WI38 (cell line): Measurements from ENCODE around the gene WARS2.

ENCODE experiments used
- H3K4me3 ChIP-seq: 2 replicates; pipeline ENCODE4 v1.5.1; 2011; ENCODE audit warnings: low read depth, mild to moderate bottlenecking, control low read depth, low read length
- TF ChIP-seq, protein P1 (sequence below): IDR thresholded peaks from 2 replicates; pipeline ENCODE4 v1.5.1; 2012; ENCODE audit warnings: low read depth, mild to moderate bottlenecking, control low read depth, low read length

The WARS2 gene

DNA sequence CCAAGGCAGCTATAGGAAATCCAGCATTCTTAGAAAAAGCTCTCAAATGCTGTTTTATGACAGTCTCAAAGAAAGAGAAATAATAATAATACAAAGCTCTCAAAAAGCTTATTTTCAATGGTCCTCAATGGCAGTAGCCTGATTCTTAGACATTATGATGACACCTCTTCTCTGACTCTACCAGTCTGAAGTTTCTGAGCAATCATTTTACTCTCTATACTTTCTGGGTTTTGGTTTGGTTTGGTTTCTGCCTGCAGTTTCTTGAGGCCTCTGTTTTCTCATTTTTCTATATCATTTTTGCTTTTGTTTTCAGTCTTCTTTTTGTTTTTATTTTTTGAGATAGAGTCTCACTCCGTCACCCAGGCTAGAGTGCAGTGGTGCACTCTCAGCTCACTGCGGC lies 102.1 kb downstream of the WARS2 start:
- TF ChIP-seq, protein P1, sequence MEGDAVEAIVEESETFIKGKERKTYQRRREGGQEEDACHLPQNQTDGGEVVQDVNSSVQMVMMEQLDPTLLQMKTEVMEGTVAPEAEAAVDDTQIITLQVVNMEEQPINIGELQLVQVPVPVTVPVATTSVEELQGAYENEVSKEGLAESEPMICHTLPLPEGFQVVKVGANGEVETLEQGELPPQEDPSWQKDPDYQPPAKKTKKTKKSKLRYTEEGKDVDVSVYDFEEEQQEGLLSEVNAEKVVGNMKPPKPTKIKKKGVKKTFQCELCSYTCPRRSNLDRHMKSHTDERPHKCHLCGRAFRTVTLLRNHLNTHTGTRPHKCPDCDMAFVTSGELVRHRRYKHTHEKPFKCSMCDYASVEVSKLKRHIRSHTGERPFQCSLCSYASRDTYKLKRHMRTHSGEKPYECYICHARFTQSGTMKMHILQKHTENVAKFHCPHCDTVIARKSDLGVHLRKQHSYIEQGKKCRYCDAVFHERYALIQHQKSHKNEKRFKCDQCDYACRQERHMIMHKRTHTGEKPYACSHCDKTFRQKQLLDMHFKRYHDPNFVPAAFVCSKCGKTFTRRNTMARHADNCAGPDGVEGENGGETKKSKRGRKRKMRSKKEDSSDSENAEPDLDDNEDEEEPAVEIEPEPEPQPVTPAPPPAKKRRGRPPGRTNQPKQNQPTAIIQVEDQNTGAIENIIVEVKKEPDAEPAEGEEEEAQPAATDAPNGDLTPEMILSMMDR = no peak

DNA sequence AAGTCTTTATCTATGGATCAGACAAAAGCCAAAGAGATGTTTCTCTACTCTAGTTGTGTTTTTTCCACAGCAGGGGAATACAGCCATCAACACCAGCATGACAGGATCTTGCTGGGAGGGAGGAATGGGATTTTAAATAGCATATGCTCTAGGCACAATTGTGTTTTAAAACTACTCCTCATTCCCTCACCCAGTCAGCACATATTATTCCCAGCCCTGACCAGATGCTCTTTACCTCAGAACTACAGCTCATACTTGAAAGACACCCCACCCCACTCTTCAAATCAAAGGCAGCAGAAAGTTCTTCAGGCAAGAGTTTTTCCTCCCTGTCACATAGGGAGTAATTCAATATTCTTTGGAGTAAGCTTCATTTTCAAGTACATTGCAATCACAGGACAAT lies 106.1 kb downstream of the WARS2 start:
- H3K4me3 ChIP-seq = no peak overlapping the region
- TF ChIP-seq, protein P1 = no peak

More for the DNA sequence above, 102.1 kb downstream of the WARS2 start:
- no peak overlapping the region for H3K4me3 ChIP-seq

DNA sequence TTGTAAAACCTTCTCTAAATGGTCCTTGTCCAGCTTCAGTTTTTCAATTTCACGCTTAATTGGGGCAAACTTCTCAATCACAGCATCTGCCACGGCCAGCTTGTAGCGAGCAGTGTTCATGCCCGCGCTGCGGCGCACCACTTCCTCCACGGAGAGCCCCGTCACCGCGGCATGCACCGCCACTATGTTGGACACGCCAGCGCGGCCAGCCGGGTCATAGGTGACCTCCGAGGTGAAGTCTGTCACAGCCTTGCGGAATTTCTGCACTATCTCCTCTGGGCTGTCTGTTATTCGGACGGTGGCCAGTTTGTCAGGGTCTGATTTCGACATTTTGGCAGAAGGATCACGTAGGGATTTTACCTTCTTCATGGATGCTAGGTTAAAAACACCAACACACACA lies 107.5 kb downstream of the WARS2 start:
- TF ChIP-seq, protein P1 = no peak
- H3K4me3 ChIP-seq = no peak overlapping the region

DNA sequence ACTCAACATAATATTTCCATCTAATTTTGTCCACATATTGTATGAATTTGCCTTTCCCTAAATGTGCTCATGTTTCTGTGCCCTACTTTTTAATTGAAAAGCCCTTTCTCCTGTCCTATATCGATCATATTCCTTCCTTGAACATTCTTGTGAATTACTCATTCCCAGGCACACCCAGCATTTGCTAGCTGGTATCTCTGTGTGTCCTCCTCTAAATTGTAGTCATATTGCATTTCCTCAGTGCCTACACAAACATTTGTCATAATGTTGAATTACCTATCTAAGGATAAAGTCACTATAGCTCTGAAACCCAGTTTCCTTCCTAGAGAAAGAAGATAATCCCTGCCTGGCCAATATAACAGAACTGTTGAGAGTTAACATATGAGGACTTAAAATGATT lies 112.7 kb downstream of the WARS2 start:
- no peak overlapping the region for H3K4me3 ChIP-seq
- TF ChIP-seq, protein P1 = no peak

DNA sequence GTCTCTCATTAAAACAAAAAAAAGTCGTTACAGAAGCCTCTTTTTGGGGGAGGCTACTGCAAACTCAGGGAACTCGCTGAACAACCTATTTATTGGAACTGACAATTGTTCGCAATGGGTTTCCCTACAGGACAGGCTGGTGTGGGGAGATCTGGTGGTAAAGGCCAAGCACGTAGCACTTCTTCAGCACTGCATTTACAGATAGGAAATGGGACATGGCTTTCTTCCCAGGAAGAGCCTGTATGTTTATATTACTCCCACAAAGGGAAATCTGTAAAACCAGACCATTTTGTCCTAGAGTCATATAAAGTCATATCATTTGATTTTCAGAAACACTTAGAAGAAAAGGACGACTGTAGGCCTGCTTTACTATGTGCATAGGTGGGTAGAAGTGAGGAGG lies 113.5 kb downstream of the WARS2 start:
- no peak overlapping the region for H3K4me3 ChIP-seq
- TF ChIP-seq, protein P1 = no peak

DNA sequence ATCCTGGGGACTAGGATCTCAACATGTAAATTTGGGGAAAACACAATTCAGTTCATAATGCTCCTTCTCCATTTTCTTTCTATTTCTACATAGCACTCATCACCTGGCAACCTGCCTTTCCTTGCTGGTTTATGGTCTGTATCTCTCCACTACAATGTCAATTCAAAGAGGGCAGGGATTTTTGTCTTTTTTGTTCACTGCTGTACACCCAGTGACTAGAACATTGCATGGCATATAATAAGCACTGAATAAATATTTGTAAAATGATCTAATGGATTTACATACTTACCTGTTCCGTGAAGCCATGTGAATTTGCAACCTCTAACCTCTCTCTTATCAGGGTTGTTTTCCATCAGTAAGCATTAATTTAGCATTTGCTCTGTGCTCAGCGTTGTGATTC lies 124.9 kb downstream of the WARS2 start:
- TF ChIP-seq, protein P1 = no peak
- no peak overlapping the region for H3K4me3 ChIP-seq

DNA sequence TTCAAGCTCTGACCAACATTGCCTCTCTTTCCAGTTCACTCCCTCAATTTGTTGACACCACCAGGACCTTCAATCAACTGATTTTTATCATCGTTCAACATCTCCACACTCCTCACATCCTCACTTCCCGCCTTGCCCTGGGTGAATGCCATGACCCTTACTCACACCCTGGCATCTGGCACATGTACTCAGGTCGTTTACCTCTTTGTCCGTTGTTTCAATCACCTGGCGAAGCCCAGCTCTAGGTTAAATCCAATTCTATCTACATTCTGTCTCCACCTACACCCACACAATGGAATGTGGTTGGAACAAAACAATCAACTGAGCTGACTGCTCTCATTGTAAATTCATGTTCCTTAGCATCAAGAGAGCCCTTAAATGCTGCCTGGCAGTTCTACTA lies 128.1 kb downstream of the WARS2 start:
- TF ChIP-seq, protein P1 = no peak
- H3K4me3 ChIP-seq = no peak overlapping the region
